Endothelial cell of umbilical vein (primary cell): Measurements from ENCODE around the gene ANKHD1.

Source experiments
- EZH2 ChIP-seq: IDR thresholded peaks from 2 replicates; pipeline ENCODE4 v1.6.1; 2012; ENCODE audit warnings: borderline replicate concordance, low read depth, mild to moderate bottlenecking, moderate library complexity, low read length, inconsistent platforms; ENCODE audit not compliant: severe bottlenecking
- POLR2A ChIP-seq: IDR thresholded peaks from 2 replicates; pipeline ENCODE4 v1.6.1; 2012; ENCODE audit warnings: low read depth, mild to moderate bottlenecking, control low read depth, low read length
- TF ChIP-seq, protein P1 (sequence below), 2 donors: IDR thresholded peaks; 1 replicate in 1 of 2; 2 replicates in 1 of 2; pipeline ENCODE4 v1.5.1; 2011; ENCODE audit warnings: low read length in 2 of 2, mild to moderate bottlenecking in 2 of 2, moderate library complexity in 2 of 2, control low read depth in 1 of 2, inconsistent platforms in 1 of 2, low read depth in 1 of 2; ENCODE audit not compliant: insufficient read depth in 1 of 2; ENCODE audit errors: extremely low read depth in 1 of 2

DNA sequence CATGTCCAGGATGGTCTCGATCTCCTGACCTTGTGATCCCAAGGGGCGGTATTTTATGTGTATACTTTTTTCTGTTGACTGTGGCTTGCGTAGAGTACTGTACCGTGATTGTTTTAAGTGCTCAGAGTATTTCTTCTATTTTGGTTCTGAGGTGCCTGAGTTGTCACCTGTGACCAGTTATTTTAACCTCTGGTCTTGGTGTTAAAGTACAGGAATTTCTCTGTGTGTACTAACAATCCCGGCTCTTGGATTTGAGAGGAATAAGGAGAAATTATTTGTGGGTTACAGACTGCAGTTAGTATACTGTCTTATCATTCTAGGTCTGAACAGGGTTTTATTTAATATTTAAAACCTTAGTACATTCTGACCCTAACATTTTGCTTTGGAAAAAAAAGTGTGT is 2.0 kb downstream of the ANKHD1 start:
- TF ChIP-seq POLR2A (no peak), EZH2 (no peak)
- TF ChIP-seq, protein P1, sequence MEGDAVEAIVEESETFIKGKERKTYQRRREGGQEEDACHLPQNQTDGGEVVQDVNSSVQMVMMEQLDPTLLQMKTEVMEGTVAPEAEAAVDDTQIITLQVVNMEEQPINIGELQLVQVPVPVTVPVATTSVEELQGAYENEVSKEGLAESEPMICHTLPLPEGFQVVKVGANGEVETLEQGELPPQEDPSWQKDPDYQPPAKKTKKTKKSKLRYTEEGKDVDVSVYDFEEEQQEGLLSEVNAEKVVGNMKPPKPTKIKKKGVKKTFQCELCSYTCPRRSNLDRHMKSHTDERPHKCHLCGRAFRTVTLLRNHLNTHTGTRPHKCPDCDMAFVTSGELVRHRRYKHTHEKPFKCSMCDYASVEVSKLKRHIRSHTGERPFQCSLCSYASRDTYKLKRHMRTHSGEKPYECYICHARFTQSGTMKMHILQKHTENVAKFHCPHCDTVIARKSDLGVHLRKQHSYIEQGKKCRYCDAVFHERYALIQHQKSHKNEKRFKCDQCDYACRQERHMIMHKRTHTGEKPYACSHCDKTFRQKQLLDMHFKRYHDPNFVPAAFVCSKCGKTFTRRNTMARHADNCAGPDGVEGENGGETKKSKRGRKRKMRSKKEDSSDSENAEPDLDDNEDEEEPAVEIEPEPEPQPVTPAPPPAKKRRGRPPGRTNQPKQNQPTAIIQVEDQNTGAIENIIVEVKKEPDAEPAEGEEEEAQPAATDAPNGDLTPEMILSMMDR (IDR thresholded peaks at IDR 0.05; ENCODE audit: extremely low read depth in 1 of 2, insufficient read depth in 1 of 2, low read depth in 1 of 2, low read length in 2 of 2) = no peak
